GM18519 (cell line): ENCODE results near the gene CENPI.
"Not testable (repeated sequence)": the region's sequence is repeated elsewhere in the genome, so short reads cannot be mapped to it uniquely, and the experiment has no call there.

ENCODE experiments used
- ATAC-seq: cut with Tn5 transposase; IDR thresholded peaks from one replicate; pipeline ENCODE4 v1.9.1; 2021; ENCODE audit warnings: mild to moderate bottlenecking, moderate library complexity; ENCODE audit not compliant: unreplicated experiment, low FRiP score

Gene CENPI, protein sequence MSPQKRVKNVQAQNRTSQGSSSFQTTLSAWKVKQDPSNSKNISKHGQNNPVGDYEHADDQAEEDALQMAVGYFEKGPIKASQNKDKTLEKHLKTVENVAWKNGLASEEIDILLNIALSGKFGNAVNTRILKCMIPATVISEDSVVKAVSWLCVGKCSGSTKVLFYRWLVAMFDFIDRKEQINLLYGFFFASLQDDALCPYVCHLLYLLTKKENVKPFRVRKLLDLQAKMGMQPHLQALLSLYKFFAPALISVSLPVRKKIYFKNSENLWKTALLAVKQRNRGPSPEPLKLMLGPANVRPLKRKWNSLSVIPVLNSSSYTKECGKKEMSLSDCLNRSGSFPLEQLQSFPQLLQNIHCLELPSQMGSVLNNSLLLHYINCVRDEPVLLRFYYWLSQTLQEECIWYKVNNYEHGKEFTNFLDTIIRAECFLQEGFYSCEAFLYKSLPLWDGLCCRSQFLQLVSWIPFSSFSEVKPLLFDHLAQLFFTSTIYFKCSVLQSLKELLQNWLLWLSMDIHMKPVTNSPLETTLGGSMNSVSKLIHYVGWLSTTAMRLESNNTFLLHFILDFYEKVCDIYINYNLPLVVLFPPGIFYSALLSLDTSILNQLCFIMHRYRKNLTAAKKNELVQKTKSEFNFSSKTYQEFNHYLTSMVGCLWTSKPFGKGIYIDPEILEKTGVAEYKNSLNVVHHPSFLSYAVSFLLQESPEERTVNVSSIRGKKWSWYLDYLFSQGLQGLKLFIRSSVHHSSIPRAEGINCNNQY

DNA sequence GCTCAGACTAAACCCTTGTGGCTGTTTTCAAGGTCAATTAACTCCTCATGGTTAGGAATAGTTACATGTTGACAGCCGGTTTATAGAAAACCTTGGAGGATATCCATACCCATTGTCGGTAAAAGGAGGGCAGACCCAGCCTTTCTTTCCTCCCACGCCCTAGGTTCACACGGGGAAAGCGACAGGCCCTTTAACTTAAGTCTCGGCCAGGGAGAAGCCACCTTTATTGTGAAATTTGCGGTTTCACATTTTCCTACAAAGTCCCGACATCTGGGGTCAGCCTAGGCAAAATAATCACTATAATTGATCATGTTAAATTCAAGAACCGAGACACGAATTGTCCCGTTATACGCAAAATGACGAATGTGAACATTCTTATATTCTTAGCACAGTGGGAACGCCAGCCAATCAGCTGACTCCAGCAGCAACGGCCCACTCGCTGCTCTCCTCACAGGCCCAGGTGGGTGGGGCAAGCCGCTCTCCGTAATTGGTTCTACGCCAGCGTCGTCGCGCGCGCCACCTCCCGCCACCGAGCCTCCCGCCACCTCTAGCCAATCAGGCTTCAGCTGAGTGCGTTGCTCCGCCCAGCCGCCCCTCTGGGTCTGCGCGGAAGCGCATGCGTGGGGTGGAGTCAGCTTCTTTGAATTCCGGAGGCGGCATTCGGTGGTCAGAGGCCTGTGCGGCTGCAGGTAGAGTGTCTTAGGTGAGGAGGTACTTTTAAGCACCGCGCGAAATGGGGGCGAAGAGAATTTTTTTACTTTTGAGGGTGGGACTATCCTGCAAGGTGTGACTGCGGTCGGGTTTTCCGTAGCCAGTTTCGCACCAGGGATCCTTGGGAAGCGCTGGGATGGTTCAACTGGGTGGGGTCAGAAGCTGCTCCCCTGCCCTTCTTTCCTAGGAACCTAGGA is at the start of gene CENPI:
CENPI (plus strand) TSS at position 659 of the 908 bp plus-strand sequence. CDS start 2,867 bp downstream, outside the sequence.
- peak; percentile 95 for ATAC-seq

DNA sequence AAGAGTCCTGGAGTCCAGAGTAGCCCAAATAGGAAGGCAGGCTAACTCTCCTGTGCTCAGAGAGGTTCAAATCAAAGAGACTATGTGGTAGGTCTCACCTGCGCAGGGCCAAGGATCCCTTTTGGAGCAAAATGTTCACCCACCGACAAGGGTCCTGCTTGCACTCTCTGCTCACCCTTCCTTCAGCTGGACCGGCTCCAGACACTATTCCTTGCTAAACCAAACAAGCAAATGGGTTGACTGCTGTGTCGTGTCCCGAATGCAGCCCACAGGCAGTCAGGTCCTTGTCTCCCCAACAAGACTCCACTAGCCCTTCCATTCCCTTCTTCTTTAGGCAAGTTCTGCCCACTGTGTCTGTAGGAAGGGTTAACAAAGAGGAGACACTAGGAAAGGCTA is 46.9 kb upstream of the CENPI start:
- ATAC-seq, result no peak

DNA sequence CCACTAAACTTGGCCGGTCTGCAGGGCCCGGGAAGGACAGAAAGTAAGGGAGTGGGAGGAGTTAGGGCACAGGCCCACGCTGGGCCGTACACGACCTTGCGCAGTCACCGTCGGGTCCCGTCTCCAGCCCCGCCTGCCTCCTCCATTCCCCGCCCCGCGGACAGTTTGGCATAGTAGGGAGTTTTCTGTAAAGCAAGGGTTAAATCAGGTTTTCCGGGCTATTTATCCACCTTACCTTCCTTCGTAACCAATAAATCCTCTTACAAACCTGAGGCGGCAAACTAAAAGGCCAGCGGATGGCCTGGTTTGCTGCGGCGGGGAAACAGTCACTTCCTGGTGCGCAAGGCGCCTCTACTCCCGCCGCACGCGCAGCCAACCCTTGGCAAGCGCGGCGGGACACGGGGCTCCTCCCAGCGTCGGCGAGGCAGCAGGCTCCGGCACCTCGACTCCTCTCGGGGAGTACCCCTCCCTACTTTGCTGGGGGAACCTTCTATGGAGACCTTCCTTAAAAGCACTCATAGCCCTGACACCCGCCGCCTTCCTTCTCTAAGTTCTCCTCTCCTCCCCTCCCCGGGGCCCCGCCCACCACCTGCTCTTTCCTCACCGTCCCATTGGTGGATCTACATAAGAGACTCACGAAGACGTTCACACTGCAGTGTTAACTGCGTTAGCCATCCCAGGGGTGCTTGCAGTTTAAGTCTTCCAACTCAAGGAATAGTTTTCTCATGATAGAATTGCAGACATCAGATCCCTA is 46.3 kb upstream of the CENPI start, which contains the start of gene TRMT2B:
TRMT2B (minus strand) TSS at position 563 of the 754 bp plus-strand sequence. CDS start 9,822 bp downstream, outside the sequence.
- peak; percentile 77 for ATAC-seq

- not testable (repeated sequence) for ATAC-seq
These were observed 41.5 kb upstream of the CENPI start for GRCh38 chrX:101056551-101056950.

GRCh38 chrX:101057093-101057714 is 40.8 kb upstream of the CENPI start:
- ATAC-seq, result peak; percentile 79

- ATAC-seq, result no peak
These were observed 35.8 kb upstream of the CENPI start for GRCh38 chrX:101062176-101062575.

DNA sequence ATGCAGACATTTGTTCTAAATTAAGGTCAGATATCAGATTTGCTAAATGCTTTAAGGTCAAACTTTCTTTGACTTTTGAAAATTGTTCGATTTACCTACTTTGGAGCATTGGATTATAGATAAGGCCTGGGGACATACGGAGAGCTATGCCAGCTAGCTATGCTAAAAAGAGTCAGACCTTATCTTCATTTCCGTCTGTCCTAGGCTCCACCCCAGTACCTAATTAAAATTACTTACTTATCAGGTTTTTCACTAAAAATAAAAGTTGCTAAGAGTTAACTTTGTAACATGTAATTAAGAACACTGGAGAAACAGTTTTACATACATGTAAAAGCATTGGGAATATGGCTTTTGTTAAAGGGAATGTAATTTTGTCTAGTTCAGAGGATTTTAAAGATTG is 26.4 kb upstream of the CENPI start:
- ATAC-seq, result no peak

DNA sequence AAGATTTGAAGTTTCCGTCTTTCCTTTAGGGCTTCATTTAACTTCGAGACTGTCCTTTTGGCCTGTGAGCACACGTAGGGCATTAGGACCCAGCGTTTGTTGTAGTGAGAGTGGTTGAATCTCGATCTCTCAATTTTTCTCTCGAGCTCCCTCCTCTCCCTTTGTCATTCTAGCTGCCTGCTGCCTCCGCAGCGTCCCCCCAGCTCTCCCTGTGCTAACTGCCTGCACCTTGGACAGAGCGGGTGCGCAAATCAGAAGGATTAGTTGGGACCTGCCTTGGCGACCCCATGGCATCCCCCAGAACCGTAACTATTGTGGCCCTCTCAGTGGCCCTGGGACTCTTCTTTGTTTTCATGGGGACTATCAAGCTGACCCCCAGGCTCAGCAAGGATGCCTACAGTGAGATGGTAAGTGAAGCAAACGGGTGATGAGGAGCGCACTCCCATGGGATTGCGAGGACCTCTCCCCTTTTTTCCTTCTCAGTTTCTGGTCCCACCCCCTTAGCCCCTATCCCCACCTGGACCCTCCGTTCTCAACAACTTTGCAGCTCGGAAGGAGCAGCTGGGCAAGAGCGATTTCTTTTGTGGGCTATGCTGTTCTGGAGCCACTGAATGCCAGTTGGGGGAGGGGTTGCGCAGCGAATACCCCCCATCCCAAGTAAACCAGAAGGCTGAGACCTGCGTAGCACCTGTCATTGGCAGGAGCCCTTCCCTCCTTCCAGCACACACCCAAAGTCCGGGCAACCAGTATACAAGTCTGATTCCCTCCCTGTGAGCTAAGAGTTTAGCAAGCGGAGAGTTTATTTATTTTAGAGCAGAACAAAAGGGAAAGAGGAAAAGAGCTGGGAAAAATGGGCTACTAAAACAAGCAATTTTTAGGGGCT is 19.0 kb upstream of the CENPI start, which contains the start of gene TMEM35A:
TMEM35A (plus strand) TSS at position 164 of the 883 bp plus-strand sequence; CDS start at position 288, 124 bp downstream.
- no peak for ATAC-seq

DNA sequence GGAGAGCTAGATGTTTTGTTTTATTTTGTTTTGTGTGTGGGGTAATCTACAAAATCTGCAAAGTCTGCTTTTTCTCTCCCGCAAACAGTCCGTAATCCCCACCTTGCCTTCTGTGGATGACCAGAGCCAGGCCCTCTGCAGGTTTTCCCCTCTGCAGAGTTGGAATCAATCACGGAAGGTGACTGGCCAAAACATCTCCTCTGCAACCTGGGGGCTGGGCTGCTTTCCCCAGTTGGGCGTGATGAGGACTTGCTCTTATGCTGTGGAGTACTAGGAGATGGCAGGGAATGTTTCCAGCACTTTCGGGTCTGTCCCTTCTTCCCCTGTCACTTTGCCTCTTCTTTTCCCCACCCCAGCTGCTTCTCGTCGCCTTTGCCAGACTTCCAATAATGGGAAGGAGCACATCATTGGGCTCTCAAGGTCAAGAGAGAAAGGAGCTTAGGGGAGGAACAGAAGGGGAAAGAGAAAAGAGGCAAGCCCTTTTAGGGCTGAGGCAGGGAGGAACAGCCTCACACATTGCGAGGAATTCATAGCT is 18.2 kb upstream of the CENPI start:
- ATAC-seq, result no peak

- ATAC-seq, result no peak
These were observed 17.5 kb upstream of the CENPI start for GRCh38 chrX:101080326-101081124.

- no peak for ATAC-seq
These were observed 16.8 kb upstream of the CENPI start for GRCh38 chrX:101081231-101081630.

DNA sequence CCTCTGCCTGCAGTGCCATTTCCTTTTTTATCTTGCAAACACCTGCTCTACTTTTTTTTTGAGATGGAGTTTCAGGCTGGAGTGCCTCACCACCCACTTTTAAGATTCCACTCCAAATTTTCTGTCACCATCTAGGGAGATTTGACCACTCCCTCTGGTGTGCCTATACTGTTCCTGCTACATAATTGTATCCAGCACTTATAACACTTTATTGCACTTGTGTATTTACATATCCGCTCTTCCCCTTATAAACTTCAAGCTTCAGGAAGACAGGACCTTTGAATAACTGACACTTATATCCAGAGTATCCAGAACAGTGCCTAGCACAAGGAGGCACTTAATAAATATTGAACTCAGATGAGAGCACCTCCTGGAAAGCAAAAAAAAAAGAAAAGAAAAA is 6.2 kb upstream of the CENPI start:
- no peak for ATAC-seq

- ATAC-seq, result no peak
These were observed 10.3 kb downstream of the CENPI start for GRCh38 chrX:101108284-101108683.

DNA sequence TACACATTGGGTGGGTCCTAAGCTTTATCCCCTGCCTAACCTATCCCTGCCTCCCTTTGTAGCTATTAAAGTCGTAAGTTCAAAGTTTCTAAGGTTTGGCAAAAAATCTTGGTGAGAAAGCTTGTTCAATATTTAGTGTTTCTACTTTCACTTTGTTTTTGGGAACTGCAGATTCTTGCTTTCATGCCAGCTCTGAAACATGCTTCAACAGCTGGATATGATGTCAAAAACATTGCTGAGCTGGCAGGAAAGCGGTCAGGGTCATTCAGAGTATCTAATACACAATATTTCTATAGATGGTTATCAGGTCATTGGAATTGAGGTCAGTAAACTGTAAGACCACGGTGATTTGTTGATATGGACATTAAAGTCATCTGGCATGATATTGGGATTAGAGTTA is 19.7 kb downstream of the CENPI start:
- no peak for ATAC-seq

DNA sequence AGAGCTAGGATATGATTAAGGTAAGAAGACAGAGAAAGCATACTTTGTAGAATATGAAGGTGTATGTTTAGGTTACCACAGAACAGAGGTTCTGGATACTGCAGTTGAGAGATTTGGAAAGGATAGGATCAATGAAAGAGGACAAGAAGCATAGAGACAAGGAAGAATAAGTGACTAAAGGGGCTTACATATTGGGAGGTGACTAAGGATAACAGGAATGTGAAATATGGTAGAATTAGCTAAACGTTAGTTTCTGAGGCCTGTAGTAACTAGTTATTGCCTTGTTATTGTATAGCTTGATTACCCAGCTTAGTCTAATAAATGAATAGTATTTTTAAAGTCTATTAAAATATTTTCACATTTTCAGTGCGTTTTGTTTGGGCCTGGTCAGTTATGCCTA is 38.2 kb downstream of the CENPI start:
- ATAC-seq, result no peak
